H9 (cell line): Measurements from ENCODE around the gene DNAJA1. TPM values are rescaled to one million over a fixed set of nuclear protein-coding genes. Genes with fewer than 3 reads are reported as not detected.

Experiments used
- DNase-seq: peaks from one replicate; pipeline ENCODE4 v3.0.0-alpha.2; 2017
- H2AFZ ChIP-seq: one replicate; pipeline ENCODE4 v1.6.1; 2013; ENCODE audit warnings: mild to moderate bottlenecking, low read length, control low read depth, moderate library complexity
- H2AK5ac ChIP-seq: 2 replicates; pipeline ENCODE4 v1.6.1; 2013; ENCODE audit warnings: low read length, control low read depth, mixed read lengths; ENCODE audit not compliant: insufficient read length
- H2BK120ac ChIP-seq: one replicate; pipeline ENCODE4 v1.6.1; 2013; ENCODE audit warnings: low read depth, mild to moderate bottlenecking, low read length, control low read depth, inconsistent platforms; ENCODE audit not compliant: poor library complexity, severe bottlenecking
- H2BK12ac ChIP-seq: 2 replicates; pipeline ENCODE4 v1.6.1; 2013; ENCODE audit warnings: low read length, control low read depth, mixed read lengths, low read depth; ENCODE audit not compliant: insufficient read length
- H2BK15ac ChIP-seq: 2 replicates; pipeline ENCODE4 v1.6.1; 2013; ENCODE audit warnings: low read depth, low read length, control low read depth
- H2BK20ac ChIP-seq: one replicate; pipeline ENCODE4 v1.6.1; 2013; ENCODE audit warnings: low read depth, mild to moderate bottlenecking, low read length, control low read depth, inconsistent platforms; ENCODE audit not compliant: poor library complexity, severe bottlenecking
- H2BK5ac ChIP-seq: 2 replicates; pipeline ENCODE4 v1.6.1; 2013; ENCODE audit warnings: low read length, control low read depth, mixed read lengths; ENCODE audit not compliant: insufficient read length
- H3K14ac ChIP-seq: 2 replicates; pipeline ENCODE4 v1.6.1; 2013; ENCODE audit warnings: low read length, control low read depth; ENCODE audit not compliant: insufficient read depth
- H3K18ac ChIP-seq: 2 replicates; pipeline ENCODE4 v1.6.1; 2013; ENCODE audit warnings: low read depth, mild to moderate bottlenecking, mixed read lengths, low read length, control low read depth; ENCODE audit not compliant: insufficient read length
- H3K23ac ChIP-seq: 2 replicates; pipeline ENCODE4 v1.6.1; 2013; ENCODE audit warnings: low read length, control low read depth, mixed read lengths, low read depth; ENCODE audit not compliant: insufficient read length
- H3K23me2 ChIP-seq: 2 replicates; pipeline ENCODE4 v1.6.1; 2013; ENCODE audit warnings: low read depth, mild to moderate bottlenecking, mixed read lengths, low read length, control low read depth; ENCODE audit not compliant: insufficient read length, poor library complexity, severe bottlenecking
- H3K27ac ChIP-seq: 2 replicates; pipeline ENCODE4 v1.5.1; 2013; ENCODE audit warnings: low read length, control low read depth, mixed read lengths, low read depth; ENCODE audit not compliant: insufficient read length
- H3K27me3 ChIP-seq: 2 replicates; pipeline ENCODE4 v1.6.1; 2013; ENCODE audit warnings: low read length, control low read depth, inconsistent platforms; ENCODE audit not compliant: insufficient read depth
- H3K4ac ChIP-seq: 2 replicates; pipeline ENCODE4 v1.6.1; 2013; ENCODE audit warnings: low read depth, mild to moderate bottlenecking, control low read depth, inconsistent platforms, low read length, moderate library complexity
- H3K4me1 ChIP-seq: 2 replicates; pipeline ENCODE4 v1.6.1; 2013; ENCODE audit warnings: low read length, control low read depth, inconsistent platforms; ENCODE audit not compliant: insufficient read depth
- H3K4me2 ChIP-seq: 2 replicates; pipeline ENCODE4 v1.6.1; 2013; ENCODE audit warnings: low read length, control low read depth, mixed read lengths; ENCODE audit not compliant: insufficient read length, insufficient read depth
- H3K56ac ChIP-seq: 2 replicates; pipeline ENCODE4 v1.6.1; 2013; ENCODE audit warnings: low read depth, mild to moderate bottlenecking, mixed read lengths, low read length, control low read depth; ENCODE audit not compliant: insufficient read length
- H3K79me1 ChIP-seq: 2 replicates; pipeline ENCODE4 v1.6.1; 2013; ENCODE audit warnings: low read depth, mild to moderate bottlenecking, moderate library complexity, low read length, control low read depth, inconsistent platforms; ENCODE audit not compliant: insufficient read depth, poor library complexity, severe bottlenecking
- H3K79me2 ChIP-seq: 2 replicates; pipeline ENCODE4 v1.6.1; 2013; ENCODE audit warnings: low read length, control low read depth, inconsistent platforms; ENCODE audit not compliant: insufficient read depth
- H3K9ac ChIP-seq: 2 replicates; pipeline ENCODE4 v1.6.1; 2013; ENCODE audit warnings: low read length, control low read depth, mixed read lengths; ENCODE audit not compliant: insufficient read length; ENCODE audit errors: extremely low read depth
- H3K9me3 ChIP-seq: one replicate; pipeline ENCODE4 v1.6.1; 2013; ENCODE audit warnings: low read depth, low read length, inconsistent platforms; ENCODE audit not compliant: control insufficient read depth
- H3T11ph ChIP-seq: one replicate; pipeline ENCODE4 v1.6.1; 2013; ENCODE audit warnings: mild to moderate bottlenecking, low read length, control low read depth, inconsistent platforms
- H4K20me1 ChIP-seq: one replicate; pipeline ENCODE4 v1.6.1; 2013; ENCODE audit not compliant: control insufficient read depth, insufficient read length, insufficient read depth
- H4K5ac ChIP-seq: 2 replicates; pipeline ENCODE4 v1.6.1; 2013; ENCODE audit warnings: low read depth, mild to moderate bottlenecking, mixed read lengths, low read length, control low read depth; ENCODE audit not compliant: insufficient read length
- H4K8ac ChIP-seq: replicated peaks from 2 replicates; pipeline ENCODE4 v1.6.1; 2013; ENCODE audit warnings: low read length, control low read depth, mixed read lengths, low read depth; ENCODE audit not compliant: insufficient read length
- H4K91ac ChIP-seq: 2 replicates; pipeline ENCODE4 v1.6.1; 2013; ENCODE audit warnings: low read depth, mild to moderate bottlenecking, moderate library complexity, mixed read lengths, low read length, control low read depth; ENCODE audit not compliant: insufficient read length
- H3K27ac Mint-ChIP-seq, 3 experiments: 2 replicates in 2 of 3; 3 replicates in 1 of 3; pipeline ENCODE4 v1.8.0; 2020 to 2021; ENCODE audit warnings: mixed read lengths in 3 of 3, mild to moderate bottlenecking in 1 of 3, moderate library complexity in 1 of 3
- H3K27me3 Mint-ChIP-seq: 2 replicates; pipeline ENCODE4 v1.8.0; 2021; ENCODE audit warnings: low read depth, mild to moderate bottlenecking, moderate library complexity, mixed read lengths
- H3K36me3 Mint-ChIP-seq, 3 experiments: 2 replicates in 2 of 3; 3 replicates in 1 of 3; pipeline ENCODE4 v1.8.0; 2020 to 2021; ENCODE audit warnings: low read depth in 3 of 3, mixed read lengths in 3 of 3; ENCODE audit not compliant: insufficient read depth in 1 of 3
- H3K4me1 Mint-ChIP-seq, 2 experiments: 2 replicates each; pipeline ENCODE4 v1.8.0; 2020; ENCODE audit warnings: mixed read lengths in 2 of 2
- H3K4me3 Mint-ChIP-seq, 2 experiments: 2 replicates in 1 of 2; 3 replicates in 1 of 2; pipeline ENCODE4 v1.8.0; 2020 to 2021; ENCODE audit warnings: mild to moderate bottlenecking in 2 of 2, mixed read lengths in 2 of 2, moderate library complexity in 1 of 2
- H3K9me3 Mint-ChIP-seq, 2 experiments: 2 replicates in 1 of 2; 3 replicates in 1 of 2; pipeline ENCODE4 v1.8.0; 2020; ENCODE audit warnings: mild to moderate bottlenecking in 2 of 2, mixed read lengths in 2 of 2, moderate library complexity in 1 of 2
- CTCF ChIP-seq: fragments of 200-600 bp; sonication (generic); conservative IDR thresholded peaks from 3 replicates; pipeline ENCODE4 v1.8.0; 2021; ENCODE audit warnings: antibody characterized with exemption, mild to moderate bottlenecking
- WGBS: extraction: QIAGEN DNeasy Blood & Tissue Kit; methylation state at CpG from one replicate; pipeline ENCODE4 v1.1.7; 2013; ENCODE audit warnings: missing lambda C conversion rate, low lambda C conversion rate, mixed read lengths; ENCODE audit not compliant: insufficient read length; ENCODE audit errors: extremely low coverage; 5-methylcytosine and 5-hydroxymethylcytosine counted together
- total RNA-seq: library from RNA; stranded (reverse); gene quantifications from 2 replicates; pipeline ENCODE4 v1.2.1, GENCODE V29; 2021

Gene DNAJA1
- total RNA-seq, 1 experiment from 2014 or later = 217 TPM

DNA sequence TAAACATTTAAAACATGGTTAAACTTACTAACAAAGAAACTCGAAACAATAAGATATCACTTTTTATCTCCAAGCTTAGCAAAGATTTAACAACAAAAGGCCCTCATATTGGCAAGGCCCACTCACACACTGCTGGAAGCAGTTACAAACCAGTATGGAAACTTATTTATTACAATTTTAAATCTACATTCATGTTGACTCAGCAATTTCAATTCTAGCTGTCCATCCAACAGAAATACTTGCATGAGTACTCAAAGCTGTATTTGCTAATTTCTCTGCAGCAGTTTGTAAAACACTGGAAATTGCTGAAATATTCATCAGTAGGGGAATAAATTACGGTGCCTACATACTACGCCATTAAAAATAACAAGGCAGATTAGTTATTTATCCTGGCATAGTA lies 2.8 kb upstream of the DNAJA1 start:
- Histone ChIP-seq H2BK12ac (no peak overlapping the region), H3K18ac (no peak overlapping the region), H3K79me2 (peaks cover 29% of the 10 kb centered on the region; the same call in 1 of the 2 replicates), H3T11ph (no peak overlapping the region), H3K23ac (no peak overlapping the region), H4K91ac (no peak overlapping the region), H2BK15ac (no peak overlapping the region), H3K9ac (no peak overlapping the region), H4K8ac (no peak overlapping the region), H2AK5ac (no peak overlapping the region), H3K23me2 (peaks cover 5% of the 10 kb centered on the region), H3K56ac (no peak overlapping the region), H3K14ac (no peak overlapping the region), H4K20me1 (no peaks in the 10 kb centered on the region), H3K4me2 (no peak overlapping the region), H3K79me1 (peaks cover 3% of the 10 kb centered on the region), H3K9me3 (no peaks in the 10 kb centered on the region), H3K4me1 (0 out of 2 replicates have a peak, but pooled peaks cover 4% of the 10 kb centered on the region), H3K4ac (no peak overlapping the region), H2AFZ (no peak overlapping the region), H4K5ac (no peak overlapping the region), H2BK5ac (no peak overlapping the region), H3K27ac (no peak overlapping the region), H3K27me3 (no peaks in the 10 kb centered on the region), H2BK20ac (no peak overlapping the region), H2BK120ac (no peak overlapping the region)
- DNase-seq = no peak
- Mint-ChIP-seq H3K4me1 (peaks cover 21 to 27% of the 10 kb centered on the region in 2 experiments), H3K27me3 (no peaks in the 10 kb centered on the region), H3K4me3 (no peak overlapping the region), H3K36me3 (peaks cover 21 to 47% (median 40%) of the 10 kb centered on the region in 3 experiments; a peak in 6 of 7 replicates), H3K9me3 (no peaks in the 10 kb centered on the region), H3K27ac (no peak overlapping the region; a peak in 1 of 7 replicates)
- TF ChIP-seq CTCF = no peak
- WGBS = no CpG with 5 or more reads among the region's 3 CpGs
